GM12875 (cell line): Measurements from ENCODE around the gene NOC3L.

Experiments
- H3K4me3 ChIP-seq: one replicate; pipeline ENCODE4 v1.5.1; 2011; ENCODE audit warnings: low read depth, low read length, control low read depth
- CTCF ChIP-seq: IDR thresholded peaks from 2 replicates; pipeline ENCODE4 v1.5.1; 2011; ENCODE audit warnings: low read depth, mild to moderate bottlenecking, control low read depth, inconsistent platforms, low read length, moderate library complexity, borderline replicate concordance; ENCODE audit not compliant: insufficient read depth

NOC3L gene

DNA sequence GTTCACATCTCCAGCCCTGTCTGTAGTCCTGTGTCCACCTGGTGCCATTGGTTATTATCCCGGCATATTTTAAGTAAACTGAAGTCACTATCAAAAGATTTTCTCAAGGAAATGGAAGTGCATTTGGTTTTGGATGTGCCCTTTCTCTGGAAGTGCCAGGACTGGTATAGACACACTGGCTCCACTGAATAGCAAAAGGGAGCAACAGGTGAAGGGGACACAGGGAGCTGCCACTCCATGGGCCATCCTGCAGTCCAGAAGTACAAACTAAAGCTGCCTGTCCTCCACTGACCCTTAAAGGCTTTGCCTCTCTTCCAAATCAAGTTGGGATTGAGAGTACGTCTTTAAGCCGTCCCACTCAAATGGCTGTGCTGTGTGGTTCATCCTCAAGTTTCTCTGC lies 62.7 kb downstream of the NOC3L start:
- TF ChIP-seq CTCF, result no peak
- H3K4me3 ChIP-seq, result no peak overlapping the region

GRCh38 chr10:94299417-94299816 lies 63.3 kb downstream of the NOC3L start:
- no peak for TF ChIP-seq CTCF
- no peak overlapping the region for H3K4me3 ChIP-seq

DNA sequence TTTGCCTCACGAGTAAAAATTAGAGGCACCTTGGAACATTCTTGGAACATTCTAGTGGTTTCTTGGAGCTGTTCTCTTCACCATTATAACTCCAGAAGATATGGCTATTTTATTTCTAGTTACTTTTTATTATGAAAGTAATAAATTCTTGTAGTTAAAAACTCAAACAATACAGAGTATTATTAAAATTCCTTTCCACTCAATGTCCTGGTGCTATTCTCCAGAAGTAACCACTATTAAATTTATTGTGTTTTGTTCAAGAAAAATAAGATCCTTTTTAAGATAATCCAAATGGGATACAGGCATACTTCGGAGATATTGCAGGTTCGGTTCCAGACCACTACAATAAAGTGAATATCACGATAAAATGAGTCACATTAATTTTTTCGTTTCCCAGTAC lies 68.6 kb downstream of the NOC3L start:
- H3K4me3 ChIP-seq, result no peak overlapping the region
- no peak for TF ChIP-seq CTCF

DNA sequence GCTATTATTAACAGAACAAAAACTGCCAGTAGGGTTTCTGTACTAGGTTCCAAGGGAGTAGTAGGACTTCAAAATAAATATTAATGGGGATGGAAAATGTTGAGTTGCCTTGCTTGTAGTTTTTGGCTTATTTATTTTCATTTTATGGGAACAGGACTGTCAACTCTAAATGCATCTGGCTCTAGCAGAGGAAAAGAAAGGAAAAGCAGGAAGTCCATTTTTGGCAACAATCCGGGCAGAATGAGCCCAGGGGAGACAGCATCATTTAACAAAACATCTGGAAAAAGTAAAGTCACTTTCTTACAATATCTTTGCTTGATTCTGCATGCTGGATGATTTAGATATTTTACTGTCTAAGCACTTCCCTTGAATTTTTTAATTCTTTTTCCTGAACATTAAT lies 69.4 kb downstream of the NOC3L start:
- no peak overlapping the region for H3K4me3 ChIP-seq
- TF ChIP-seq CTCF, result no peak

DNA sequence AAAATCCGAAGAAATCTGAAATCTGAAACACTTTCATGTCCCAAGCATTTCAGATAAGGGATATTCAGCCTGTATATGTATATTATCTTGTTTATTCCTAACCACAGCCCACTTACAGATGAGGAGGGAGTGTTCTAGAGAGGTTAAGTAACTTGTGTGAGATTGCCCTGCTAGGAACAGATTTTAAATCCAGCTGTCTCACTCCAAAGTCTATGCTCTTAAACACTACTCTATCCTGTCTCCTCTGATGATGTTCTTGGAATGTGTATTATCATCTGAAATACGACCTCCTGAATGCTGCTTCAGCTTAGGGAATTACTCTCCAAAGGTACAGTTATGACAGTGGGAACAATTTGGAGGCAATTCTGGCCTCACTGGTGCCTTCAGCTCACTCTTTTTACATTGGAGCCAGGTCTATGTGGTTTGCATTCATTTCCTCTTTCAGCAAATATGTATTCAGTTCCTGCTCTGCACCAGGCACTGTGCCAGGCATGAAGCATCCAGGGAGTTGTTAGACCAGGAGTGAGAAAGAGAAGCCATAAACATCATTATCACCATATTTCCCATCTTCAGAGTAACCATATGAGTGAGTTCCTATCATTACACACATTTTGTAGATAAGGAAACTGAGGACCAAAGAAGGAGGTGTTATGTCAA lies 70.2 kb downstream of the NOC3L start:
- no peak overlapping the region for H3K4me3 ChIP-seq
- no peak for TF ChIP-seq CTCF

DNA sequence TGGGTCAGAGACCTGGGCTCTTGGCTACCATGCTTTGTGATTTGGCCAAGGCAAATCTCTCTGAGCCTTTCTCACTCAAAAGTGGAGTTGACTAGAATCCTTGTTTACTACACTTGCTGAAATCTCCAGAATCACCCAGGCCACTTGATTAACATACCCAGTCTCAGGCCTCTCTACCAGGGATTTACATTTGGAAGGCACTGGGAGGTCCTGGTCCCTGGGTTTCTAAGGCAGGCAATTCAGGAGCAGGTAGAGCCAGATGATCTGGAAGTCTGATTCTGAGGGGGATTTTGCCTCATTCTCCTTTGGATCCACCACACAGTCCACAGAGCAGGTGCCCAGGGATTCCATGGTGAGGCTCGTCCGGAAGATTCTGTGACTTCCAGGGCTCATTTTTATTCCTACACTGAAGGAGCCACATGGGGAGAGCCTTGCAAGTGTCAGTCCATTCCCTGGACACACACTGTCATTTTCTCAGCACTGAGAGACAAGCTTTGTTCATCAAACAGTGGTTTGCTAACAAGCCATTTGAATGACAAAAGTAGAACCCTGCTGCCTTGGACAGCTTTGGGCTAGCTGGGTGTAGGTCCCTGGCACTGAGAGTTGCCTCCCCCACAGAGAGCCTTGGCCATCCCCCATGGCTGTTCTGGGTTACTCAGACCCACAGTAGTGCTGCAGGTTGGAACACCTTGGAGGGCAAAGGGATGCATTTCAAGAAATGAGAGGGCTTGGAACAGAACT lies 74.2 kb downstream of the NOC3L start:
- no peak overlapping the region for H3K4me3 ChIP-seq
- no peak for TF ChIP-seq CTCF

DNA sequence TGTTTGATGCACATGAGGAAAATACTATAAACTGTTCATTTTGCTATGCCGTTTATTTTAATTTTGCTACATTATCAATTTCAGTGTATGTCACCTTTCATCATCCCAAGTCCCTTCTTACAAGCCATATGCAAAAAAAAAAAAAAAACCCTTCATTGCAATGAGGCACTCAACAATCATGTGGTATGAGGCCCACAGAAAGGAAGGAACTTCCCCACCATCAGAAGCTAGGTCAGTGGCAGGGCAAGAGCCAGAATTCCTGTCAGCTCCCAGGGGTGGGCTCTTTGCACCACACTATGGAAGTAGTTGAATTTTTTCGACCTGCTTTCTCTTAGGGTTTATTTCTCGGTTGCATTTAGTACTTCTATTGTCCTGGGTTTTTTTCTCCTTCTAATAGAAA lies 75.4 kb downstream of the NOC3L start:
- no peak for TF ChIP-seq CTCF
- H3K4me3 ChIP-seq, result no peak overlapping the region
